Measurements from ENCODE around the gene PTH1R.

Gene PTH1R

DNA sequence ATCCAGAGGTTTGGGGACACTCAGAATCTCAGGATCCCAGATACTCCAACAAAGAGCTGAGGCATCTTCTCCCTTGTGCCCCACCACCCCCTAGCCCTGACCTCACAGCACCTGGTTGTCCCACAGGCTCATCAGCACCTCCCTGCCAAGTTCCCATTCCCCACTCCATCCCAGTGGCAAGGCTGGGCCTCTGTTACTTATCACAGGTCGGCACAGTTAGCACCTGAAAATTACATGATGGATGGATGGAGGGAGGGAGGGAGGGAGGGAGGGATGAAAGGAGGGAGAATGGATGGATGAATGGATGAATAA is 27.1 kb upstream of the PTH1R start:
- no peak for DNase-seq

DNA sequence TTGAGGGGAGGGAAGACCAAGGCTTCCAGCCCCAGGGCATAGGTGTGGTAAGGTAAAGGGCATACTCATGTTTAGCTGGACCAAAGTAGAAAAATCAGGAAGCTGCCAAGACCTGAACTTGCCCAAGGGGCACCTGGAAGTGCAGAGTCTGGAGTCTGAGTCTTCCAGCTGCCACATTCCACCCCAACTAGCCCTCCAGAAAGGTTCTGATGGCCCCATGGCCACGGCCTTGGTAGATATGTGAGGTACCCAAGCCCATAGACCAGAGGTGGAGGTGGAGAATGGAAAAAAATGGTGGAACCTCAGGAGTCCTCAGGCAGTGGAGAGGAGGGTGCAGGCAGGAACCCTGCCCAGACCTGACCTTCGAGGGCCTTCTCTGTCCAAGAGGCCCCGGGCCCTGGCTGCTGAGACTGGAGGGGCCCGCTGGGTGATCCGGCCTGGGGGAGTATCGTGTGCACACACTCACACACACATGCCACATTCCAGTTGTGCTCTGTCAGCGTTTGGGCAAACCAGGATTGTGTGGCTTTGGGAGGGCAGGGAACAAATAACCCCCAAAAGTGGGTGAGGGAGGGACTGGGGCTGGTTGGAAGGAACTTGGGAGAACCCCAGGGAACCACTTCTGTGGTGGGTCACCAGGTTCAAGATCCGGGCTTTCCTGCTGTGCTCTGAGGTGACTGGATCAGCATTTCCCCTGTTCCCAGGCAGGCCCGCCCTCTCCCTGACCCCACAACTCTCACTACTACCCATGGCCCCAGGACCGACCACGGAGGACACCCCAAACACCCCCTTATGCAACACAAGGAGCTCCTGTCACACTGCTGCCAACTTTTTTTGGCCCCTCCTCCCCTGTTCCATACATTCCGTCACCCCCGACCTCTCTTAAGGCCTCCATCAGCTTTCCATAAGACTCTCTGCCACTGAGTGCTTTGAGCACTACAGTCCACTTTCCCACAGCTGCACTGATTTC is 25.9 kb upstream of the PTH1R start:
- DNase-seq = no peak

GRCh38 chr3:46852334-46852720 is 25.2 kb upstream of the PTH1R start:
- DNase-seq = no peak

DNA sequence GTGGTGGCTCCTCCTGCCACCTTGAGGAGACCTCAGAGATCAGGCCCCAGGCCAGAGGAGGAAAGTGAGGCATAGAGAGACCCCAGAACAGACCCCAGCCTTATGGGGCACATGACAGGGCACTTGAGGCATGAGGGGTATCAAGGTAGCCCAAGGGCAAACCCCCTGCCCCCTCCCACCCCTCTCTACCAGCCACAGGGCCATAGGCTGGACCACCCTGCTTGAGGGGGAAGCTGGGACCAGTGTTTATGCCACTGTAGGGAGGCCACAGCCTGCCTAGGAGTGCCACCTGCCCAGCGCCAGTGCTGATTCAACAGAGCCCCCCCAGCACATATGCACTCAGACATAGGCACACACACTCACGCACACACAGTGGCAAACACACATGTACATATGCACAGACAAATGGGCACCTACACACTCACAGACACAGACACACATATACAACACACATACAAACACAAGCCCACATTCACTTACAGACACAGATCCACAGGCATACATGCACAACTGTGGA is 24.6 kb upstream of the PTH1R start:
- DNase-seq = no peak

- no peak for DNase-seq
Measured at GRCh38 chr3:46853441-46854415, 23.8 kb upstream of the PTH1R start.

- no peak for DNase-seq
Measured at GRCh38 chr3:46854555-46854991, 22.9 kb upstream of the PTH1R start.

DNA sequence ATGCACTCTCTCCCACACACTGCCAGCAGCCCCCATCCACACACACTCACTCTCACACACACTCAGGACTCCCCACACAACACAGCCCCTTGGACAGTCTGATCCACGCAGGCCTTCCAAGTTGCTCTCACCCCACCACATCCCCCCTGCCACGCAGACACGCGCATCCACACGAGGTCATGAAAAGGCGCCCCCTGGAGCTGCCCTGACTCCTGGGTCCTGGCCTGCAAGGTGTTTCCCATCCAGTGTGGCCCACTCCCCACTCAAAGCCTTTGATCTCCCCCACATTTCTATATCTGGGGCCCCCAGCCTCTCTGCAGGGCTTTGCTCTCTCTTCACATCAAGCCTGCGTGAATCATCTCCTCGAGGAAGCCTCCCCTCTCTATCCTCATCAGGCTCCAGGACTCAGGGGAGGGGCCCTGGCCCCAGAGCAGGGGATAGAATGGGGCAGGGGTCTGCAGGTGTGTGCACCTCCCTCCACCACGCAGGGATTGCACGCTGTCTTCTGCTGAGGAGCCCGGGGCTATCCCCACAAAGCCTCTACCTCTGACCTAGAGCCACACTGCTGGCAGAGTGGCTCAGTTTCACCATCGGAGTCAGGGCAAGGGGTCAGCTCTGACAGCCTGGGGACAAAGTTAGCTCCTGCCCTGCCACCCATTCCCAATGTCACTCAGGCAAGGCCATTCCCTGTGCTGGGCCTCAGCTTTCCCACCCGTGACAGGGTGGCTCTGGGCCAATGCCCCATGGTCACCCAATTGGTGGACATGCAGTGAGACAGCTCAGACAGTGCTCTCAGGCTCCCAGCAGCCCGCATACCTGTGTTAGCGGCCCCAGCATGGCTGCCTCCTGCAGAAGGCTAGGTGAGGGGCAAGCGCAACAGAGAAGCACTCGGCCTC is 20.7 kb upstream of the PTH1R start:
- DNase-seq = no peak

- no peak for DNase-seq
Measured at GRCh38 chr3:46857485-46858341, 19.8 kb upstream of the PTH1R start.

DNA sequence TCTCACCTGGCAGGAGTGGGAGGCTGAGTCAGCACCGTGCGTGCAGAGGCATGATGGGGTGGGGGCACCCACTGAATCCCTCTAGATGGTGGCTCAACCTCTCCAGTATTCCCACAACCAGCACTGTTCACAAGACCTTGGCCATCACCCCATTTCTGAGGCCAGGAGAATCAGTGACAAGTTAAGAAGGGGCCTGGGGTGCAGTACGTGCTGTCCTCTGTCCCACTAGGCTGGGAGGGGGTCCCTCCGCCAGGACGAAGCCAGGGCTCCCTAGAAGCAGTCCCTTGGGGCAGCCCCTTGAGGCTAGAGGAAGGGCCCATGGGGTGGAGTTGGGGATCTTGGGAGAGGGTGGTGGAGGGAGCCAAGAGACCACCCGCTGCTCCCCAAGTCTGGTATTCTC is 19.1 kb upstream of the PTH1R start:
- no peak for DNase-seq

DNA sequence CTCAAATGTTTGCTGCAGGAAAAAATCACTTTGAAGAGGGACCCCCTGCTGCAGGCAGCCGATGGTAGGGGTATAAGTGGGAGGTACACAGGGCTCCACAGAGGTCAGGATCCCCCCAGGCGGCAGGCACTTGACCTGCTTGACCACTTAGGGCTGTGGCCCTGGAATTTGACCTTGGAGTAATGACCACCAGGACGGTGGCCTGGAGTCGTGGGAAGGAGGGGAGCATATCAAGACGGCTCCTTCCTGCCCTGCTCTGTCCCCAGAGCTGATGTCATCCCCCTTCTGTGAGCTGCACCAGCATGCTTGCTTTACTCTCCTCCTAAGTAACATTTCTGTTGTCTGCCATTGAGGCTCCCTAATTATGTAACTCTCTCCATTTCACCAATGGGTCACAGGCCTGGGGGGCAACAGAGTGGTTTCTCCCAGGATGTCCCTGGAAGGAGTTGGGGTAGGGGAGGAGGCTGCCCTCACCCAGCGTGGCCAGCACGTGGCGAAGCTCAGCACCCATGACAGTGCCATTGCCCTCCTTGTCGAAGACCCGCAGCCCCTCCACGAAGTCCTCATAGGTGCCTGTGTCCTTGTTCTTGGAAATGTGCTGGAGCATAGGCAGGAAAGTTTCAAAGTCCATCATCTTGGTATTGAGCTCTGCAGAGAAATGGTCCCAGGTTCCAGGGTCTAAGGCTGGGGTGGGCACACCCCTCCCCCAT is 18.4 kb upstream of the PTH1R start:
- DNase-seq = no peak

DNA sequence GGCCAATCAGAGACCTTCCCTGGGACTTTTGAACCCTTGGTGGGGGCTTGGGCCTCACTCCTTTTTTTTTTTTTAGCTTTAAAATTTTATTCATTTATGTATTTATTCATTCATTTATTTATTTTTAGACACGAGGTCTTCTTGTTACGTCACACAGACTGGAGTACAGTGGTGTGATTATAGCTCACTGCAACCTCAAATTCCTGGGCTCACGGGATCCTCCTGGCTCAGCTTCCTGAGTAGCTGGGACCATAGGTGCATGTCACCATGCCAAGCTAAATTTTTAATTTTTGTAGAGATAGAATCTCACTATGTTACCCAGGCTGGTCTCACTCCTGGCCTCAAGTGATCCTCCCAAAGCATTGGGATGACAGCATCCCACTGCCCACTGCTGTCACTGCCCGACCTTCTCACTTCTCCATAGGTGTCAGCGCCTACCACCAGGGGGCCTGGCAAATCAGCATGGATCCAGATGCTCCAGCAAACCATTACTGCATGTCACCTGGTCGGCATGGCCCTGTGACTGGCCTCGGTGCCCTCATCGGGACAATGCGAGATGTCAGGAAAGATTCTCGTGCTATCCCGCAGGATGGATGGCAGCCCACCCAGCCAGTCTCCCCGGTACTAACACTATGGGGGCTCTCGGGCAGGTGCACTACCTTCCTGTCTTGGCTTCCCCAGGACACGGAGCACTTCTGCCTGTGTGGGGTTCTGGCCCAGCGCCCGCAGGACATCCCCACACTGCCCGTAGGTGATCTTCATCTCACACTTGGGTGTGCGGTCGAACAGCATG is 17.3 kb upstream of the PTH1R start:
- DNase-seq = peak; percentile 21

- DNase-seq = no peak
Measured at GRCh38 chr3:46860810-46861604, 16.5 kb upstream of the PTH1R start.

GRCh38 chr3:46861605-46862368 is 15.7 kb upstream of the PTH1R start:
- no peak for DNase-seq

DNA sequence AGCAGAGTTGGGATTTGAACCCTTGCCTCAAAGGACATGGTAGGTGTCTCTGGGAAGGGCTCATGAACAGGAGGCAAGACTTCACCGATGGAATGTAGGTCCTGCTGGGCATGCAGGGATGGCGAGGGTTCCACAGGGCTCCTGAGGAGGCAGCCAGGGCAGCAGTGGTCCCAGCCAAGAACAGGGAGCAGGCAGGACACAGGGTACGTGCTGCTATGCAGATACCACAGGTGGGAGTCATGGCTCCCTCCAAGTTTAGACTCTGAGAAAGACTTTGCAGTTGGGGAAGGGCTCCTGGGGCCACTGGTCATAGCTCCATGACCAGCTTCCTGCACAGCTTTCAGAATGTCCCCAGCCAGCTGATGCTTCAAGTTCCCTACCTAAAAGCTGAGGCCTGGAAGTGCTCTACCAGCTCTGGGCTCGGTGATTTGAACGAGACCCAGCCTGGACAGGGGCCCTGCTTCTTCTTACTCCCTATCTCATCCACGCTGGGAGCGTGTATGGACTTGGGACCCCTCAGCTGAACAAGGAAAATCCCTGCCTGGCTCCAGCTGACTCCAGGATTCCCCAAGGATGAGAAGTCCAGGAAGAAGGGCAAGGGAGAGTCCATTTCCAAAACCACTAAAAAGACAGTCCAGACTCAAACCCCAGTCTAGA is 15.0 kb upstream of the PTH1R start:
- DNase-seq = no peak

GRCh38 chr3:46863261-46863782 is 14.2 kb upstream of the PTH1R start, which contains the start of gene MYL3:
TSS of gene MYL3 (minus strand) at chr3:46863444. CDS start at chr3:46863390, 54 bp downstream.
- DNase-seq = no peak

DNA sequence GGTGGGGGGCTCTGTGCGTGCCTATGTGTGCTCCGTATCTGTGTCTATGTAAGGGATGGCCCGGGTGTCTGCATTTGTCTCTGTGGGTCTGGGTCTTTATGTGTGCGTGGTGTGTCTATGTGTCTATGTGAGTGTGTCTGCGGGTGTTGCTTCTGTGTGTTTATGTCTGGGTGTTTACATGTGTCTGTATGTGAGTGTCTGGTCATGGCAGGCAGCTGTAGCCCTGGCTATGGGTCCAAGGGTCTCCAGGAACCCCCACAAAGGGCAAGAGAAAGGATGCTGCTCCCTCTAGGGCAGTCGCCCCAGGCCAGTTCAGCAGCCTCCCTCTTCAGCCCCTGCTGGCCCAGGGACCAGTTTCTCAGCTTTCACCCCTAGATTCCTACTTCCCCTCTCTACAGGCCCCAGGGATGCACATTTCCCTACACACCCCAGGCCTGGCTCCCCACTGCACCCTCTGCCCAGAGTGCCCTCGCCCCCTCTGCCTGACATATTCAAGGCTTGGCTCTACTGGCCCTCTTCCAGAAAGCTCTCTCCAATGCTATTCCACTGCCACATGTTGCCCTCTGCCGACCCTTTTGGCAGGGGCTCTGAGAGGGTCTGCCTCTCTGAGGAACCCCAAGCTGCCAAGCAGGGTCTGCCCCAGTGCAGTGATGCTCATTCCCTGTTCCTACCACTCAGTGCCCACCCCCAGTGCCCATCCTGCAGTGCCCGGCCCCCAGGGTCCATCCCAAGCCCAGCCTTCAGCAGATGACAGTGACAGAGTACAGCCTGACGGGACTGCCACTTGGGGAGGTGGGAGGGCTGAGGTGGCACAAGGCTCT is 13.2 kb upstream of the PTH1R start:
- no peak for DNase-seq
